Measurements from ENCODE around the gene ADH7.
A peak's percentile ranks its signal among the peaks of the same experiment; 100 is the strongest.

The ADH7 gene

DNA sequence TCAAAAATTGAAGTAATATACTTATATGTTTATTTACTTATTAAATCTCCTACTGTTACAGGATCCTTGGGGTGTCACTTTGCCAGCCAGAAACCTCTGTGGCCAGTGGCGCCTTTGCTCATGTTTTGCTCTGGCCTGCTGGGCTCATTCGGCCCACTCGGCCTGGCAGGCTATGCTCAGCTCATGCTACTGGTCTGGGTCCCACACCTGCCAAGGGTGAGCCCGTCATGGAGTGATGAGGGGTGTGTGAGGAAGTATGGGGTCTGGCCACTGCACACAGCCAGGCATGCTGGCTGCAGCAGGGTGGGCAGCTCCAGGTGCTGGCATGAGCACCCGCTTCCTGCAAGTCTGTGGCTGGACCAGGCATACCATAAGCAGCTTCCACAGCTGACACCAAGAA, 25.1 kb downstream of the ADH7 start:
- in situ Hi-C loops (cut with MboI; ENCODE audit: low sequenced_read_pairs, unreplicated experiment): loop anchor here (25.0 kb wide), 2 partner anchors 298 to 423 kb away; partner anchors contain the start of gene METAP1
- no peak for DNase-seq (ENCODE audit: low spot score)
- TF ChIP-seq, protein P1, sequence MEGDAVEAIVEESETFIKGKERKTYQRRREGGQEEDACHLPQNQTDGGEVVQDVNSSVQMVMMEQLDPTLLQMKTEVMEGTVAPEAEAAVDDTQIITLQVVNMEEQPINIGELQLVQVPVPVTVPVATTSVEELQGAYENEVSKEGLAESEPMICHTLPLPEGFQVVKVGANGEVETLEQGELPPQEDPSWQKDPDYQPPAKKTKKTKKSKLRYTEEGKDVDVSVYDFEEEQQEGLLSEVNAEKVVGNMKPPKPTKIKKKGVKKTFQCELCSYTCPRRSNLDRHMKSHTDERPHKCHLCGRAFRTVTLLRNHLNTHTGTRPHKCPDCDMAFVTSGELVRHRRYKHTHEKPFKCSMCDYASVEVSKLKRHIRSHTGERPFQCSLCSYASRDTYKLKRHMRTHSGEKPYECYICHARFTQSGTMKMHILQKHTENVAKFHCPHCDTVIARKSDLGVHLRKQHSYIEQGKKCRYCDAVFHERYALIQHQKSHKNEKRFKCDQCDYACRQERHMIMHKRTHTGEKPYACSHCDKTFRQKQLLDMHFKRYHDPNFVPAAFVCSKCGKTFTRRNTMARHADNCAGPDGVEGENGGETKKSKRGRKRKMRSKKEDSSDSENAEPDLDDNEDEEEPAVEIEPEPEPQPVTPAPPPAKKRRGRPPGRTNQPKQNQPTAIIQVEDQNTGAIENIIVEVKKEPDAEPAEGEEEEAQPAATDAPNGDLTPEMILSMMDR (IDR thresholded peaks at IDR 0.05; ENCODE audit: borderline replicate concordance, control extremely low read depth, extremely low read depth, insufficient read depth, missing control alignments): no peak

DNA sequence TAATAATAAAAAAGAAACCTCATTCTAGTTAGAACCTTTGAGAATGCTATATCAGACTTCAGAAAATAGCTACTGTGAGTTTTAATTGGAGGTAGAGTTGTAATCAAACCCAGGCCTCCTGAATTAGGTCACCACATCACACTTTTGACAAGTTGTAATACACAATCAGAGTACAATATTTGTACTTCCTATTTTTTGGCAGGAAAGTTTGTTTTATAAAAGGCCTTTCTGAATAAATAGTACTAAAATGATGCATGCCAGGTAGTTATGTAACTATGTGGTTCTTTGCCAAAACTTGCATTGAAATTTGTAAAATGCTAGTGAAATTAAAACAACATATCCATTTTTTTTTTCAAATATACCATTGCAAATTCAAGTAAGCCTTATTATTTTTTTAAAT, 26.8 kb downstream of the ADH7 start:
- no peak for DNase-seq (ENCODE audit: low spot score)
- in situ Hi-C loops (cut with MboI; ENCODE audit: low sequenced_read_pairs, unreplicated experiment): loop anchor here (25.0 kb wide), 2 partner anchors 296 to 421 kb away; partner anchors contain the start of gene METAP1
- TF ChIP-seq, protein P1 (IDR thresholded peaks at IDR 0.05; ENCODE audit: borderline replicate concordance, control extremely low read depth, extremely low read depth, insufficient read depth, missing control alignments): no peak

DNA sequence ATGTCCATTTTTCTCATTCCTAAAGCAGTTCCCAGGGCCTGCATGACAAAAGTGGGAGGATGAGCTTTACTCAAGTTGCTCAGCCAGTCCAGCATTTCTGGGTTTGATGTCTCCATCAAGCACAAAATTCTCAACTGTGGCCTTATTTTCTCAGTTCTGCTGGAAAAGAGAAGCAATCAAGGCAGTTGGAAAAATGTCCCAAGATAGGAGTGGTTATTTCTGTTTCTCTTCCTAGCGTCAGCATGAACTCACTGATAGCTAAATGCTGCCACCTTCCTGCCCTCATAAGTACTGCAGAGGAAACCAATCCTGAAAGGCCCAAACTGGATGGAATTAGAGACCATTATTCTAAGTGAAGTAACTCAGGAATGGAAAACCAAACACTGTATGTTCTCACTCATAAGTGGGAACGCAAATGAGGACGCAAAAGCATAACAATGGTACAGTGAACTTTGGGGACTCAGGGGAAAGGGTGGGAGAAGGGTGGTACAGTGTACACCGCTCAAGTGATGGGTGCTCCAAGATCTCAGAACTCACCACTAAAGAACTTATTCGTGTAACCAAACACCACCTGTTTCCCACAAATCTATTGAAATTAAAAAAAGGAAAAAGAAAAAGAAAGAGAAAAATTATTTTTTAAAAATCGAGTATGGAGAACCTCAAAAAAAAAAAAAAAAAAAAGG, 29.6 kb downstream of the ADH7 start:
- in situ Hi-C loops (cut with MboI; ENCODE audit: low sequenced_read_pairs, unreplicated experiment): loop anchor here (25.0 kb wide), 2 partner anchors 293 to 418 kb away; partner anchors contain the start of gene METAP1
- TF ChIP-seq, protein P1 (IDR thresholded peaks at IDR 0.05; ENCODE audit: borderline replicate concordance, control extremely low read depth, extremely low read depth, insufficient read depth, missing control alignments): peak; percentile 82
- no peak for DNase-seq (ENCODE audit: low spot score)

DNA sequence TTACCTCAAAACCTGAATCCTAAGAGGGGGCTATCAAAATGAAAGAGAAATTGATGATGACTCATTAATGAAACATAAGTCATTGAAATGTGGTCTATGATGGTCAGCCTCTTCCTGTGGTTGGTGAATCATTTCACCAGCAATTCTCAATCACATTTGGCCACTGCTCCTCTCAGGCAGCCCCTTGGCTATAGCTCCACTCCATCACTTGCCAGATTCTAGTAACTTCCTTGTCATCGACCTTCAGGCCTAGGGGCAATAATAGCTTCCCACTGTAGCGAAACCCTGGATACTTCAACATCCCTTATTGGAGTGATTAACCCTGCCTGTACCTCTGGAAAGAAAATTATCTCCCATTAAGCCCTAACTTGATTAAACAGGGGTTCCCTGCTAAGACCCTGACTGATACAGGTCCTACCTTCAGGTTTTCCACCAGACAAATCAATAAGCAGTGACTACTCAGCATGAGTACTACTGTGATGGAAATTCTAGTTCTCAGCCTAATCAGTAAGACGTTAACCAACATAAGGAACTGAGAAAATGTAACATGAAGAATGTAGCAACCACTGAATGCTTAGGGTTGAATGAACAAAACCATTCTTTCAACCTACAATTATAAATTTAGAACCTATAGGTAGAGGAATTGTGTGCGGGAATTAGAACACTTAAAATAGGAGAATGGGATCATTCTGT, 30.4 kb downstream of the ADH7 start:
- TF ChIP-seq, protein P1 (IDR thresholded peaks at IDR 0.05; ENCODE audit: borderline replicate concordance, control extremely low read depth, extremely low read depth, insufficient read depth, missing control alignments): no peak
- peak; percentile 41 for DNase-seq (ENCODE audit: low spot score)
- in situ Hi-C loops (cut with MboI; ENCODE audit: low sequenced_read_pairs, unreplicated experiment): loop anchor here (25.0 kb wide), 2 partner anchors 292 to 417 kb away; partner anchors contain the start of gene METAP1

DNA sequence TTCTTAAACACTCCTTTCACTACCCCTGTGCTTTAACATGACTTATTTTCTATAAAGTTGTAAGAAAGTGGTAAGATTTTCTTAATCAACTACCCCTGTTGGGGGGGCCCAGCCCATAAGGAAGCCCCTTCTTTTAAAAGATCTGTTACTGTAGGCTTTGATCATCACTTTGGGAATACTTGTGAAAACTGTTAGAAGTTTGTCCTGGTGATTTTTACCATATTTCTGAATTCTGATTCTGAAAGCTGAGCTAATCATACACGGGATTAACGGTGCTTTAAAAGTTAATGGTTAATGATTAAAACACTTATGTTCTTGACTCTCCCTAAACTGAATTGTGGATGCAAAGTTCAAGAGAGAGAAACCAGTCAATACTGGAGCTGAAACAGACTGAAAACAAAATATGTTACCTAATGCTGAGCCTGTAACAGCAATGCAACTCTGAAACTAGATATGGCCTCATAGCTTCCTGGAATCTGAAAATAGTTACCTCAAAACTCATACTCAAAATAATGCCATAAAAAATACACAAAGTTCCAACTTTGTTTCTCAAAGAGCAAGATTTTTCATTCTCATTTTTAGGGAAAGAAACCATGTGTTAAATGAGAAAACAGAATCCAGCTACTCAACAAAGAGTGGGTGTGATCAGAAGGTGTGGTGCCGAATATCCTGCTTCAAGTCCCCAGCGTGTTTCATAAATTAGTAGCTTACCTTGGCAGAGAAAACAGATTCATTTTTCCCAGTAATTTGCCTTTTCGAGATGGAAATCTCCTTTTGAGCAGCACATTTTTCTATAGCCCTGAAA, 31.6 kb downstream of the ADH7 start:
- TF ChIP-seq, protein P1 (IDR thresholded peaks at IDR 0.05; ENCODE audit: borderline replicate concordance, control extremely low read depth, extremely low read depth, insufficient read depth, missing control alignments): no peak
- no peak for DNase-seq (ENCODE audit: low spot score)
- in situ Hi-C loops (cut with MboI; ENCODE audit: low sequenced_read_pairs, unreplicated experiment): loop anchor here (25.0 kb wide), 2 partner anchors 291 to 416 kb away; partner anchors contain the start of gene METAP1

DNA sequence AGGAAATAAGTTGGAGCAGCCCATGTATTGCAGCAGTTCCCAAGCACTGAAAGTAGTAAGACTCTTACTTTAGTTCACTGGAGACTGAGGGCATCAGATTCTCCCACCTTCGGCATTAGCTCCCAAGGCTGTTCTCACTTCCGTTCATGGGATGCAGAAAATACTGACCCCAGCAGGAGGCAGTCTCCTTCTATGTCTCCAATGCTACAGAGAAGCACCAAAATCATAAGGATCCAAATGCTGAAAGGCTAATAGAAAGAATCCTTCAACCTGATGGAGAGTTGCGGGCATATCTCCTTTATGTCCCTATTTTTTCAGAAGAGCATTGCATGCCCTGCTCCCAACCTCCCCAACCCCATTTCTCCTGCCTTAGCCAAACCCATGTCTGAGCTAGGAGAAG, 32.4 kb downstream of the ADH7 start:
- DNase-seq (ENCODE audit: low spot score): no peak
- TF ChIP-seq, protein P1 (IDR thresholded peaks at IDR 0.05; ENCODE audit: borderline replicate concordance, control extremely low read depth, extremely low read depth, insufficient read depth, missing control alignments): no peak
- in situ Hi-C loops (cut with MboI; ENCODE audit: low sequenced_read_pairs, unreplicated experiment): loop anchor here (25.0 kb wide), 2 partner anchors 290 to 415 kb away; partner anchors contain the start of gene METAP1
